Measurements from ENCODE around the gene PAX2.

DNA sequence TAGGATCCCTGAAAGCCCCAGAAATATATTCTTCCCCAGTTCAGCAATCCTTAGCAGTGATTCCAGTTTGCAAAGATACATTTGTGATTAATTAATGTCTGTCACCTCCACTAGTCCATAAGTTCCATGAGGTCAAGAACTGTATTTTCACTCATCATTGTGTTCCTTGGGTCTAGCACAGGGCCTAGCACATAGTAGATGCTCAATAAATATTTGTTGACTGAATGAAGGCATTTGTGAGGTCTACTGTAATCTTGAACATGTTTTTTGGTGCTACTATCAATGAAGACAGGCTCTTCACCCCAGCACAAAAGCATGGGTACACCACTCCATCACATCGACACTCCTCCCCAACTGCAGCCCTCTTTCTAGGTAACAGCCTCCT, 30.8 kb upstream of the PAX2 start:
- TF ChIP-seq POLR2A (IDR thresholded peaks at IDR 0.05), result no peak
- TF ChIP-seq, protein P1, sequence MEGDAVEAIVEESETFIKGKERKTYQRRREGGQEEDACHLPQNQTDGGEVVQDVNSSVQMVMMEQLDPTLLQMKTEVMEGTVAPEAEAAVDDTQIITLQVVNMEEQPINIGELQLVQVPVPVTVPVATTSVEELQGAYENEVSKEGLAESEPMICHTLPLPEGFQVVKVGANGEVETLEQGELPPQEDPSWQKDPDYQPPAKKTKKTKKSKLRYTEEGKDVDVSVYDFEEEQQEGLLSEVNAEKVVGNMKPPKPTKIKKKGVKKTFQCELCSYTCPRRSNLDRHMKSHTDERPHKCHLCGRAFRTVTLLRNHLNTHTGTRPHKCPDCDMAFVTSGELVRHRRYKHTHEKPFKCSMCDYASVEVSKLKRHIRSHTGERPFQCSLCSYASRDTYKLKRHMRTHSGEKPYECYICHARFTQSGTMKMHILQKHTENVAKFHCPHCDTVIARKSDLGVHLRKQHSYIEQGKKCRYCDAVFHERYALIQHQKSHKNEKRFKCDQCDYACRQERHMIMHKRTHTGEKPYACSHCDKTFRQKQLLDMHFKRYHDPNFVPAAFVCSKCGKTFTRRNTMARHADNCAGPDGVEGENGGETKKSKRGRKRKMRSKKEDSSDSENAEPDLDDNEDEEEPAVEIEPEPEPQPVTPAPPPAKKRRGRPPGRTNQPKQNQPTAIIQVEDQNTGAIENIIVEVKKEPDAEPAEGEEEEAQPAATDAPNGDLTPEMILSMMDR (IDR thresholded peaks at IDR 0.05), result no peak
